ENCODE data around the gene DNASE1L3. TPM values are rescaled to one million over a fixed set of nuclear protein-coding genes. Genes with fewer than 3 reads are reported as not detected.
A peak's percentile ranks its signal among the peaks of the same experiment; 100 is the strongest.

The DNASE1L3 gene
- total RNA-seq, 1 donor from 2014 or later: 2.7 TPM

GRCh38 chr3:58177747-58178527 lies 32.8 kb downstream of the DNASE1L3 start:
- peak; percentile 76 for ATAC-seq

- ATAC-seq: no peak
Measured at GRCh38 chr3:58176827-58177489, 33.8 kb downstream of the DNASE1L3 start.

GRCh38 chr3:58176185-58176530 lies 34.6 kb downstream of the DNASE1L3 start:
- ATAC-seq: no peak

- ATAC-seq: peak; percentile 7
Measured at GRCh38 chr3:58175437-58176184, 35.2 kb downstream of the DNASE1L3 start.

GRCh38 chr3:58175187-58175436 lies 35.7 kb downstream of the DNASE1L3 start:
- no peak for ATAC-seq

GRCh38 chr3:58173669-58174398 lies 36.9 kb downstream of the DNASE1L3 start:
- ATAC-seq: no peak

- ATAC-seq: no peak
Measured at GRCh38 chr3:58173029-58173668, 37.6 kb downstream of the DNASE1L3 start.

GRCh38 chr3:58171126-58171525 lies 39.6 kb downstream of the DNASE1L3 start:
- ATAC-seq: no peak

GRCh38 chr3:58170376-58170775 lies 40.4 kb downstream of the DNASE1L3 start:
- no peak for ATAC-seq

GRCh38 chr3:58169371-58169770 lies 41.4 kb downstream of the DNASE1L3 start:
- no peak for ATAC-seq

- no peak for ATAC-seq
Measured at GRCh38 chr3:58168498-58168897, 42.3 kb downstream of the DNASE1L3 start.

- peak; percentile 83 for ATAC-seq
Measured at GRCh38 chr3:58167431-58168351, 43.1 kb downstream of the DNASE1L3 start.

- no peak for ATAC-seq
Measured at GRCh38 chr3:58164906-58165821, 45.6 kb downstream of the DNASE1L3 start.

- ATAC-seq: no peak
Measured at GRCh38 chr3:58164199-58164879, 46.4 kb downstream of the DNASE1L3 start.

GRCh38 chr3:58163234-58163633 lies 47.5 kb downstream of the DNASE1L3 start:
- ATAC-seq: no peak

GRCh38 chr3:58161435-58162398 lies 49.1 kb downstream of the DNASE1L3 start:
- peak; percentile 79 for ATAC-seq

- ATAC-seq: no peak
Measured at GRCh38 chr3:58160399-58160798, 50.4 kb downstream of the DNASE1L3 start.

GRCh38 chr3:58158442-58159153 lies 52.2 kb downstream of the DNASE1L3 start:
- no peak for ATAC-seq
